ENCODE data around the gene TAS2R4.
"Not testable (repeated sequence)": the region's sequence is repeated elsewhere in the genome, so short reads cannot be mapped to it uniquely, and the experiment has no call there.

TAS2R4 gene

DNA sequence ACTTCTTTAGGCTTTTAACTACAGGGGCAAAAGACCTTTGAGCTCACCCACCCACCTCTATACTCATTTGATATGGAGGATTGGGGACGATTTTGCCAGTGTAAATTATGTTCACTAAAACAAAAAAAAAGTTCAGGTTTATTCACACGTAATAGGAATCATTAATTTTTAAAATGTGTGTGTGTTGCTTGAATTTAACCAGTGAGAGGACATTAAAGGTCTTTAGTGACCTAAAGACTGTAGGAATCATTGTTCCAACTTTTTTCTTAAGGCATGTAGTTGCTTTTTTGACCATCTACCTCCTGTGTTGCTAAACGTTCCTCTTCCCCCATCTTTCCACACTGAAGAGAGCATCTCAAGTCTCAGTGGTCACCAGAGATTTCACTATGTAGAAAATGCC is 37.2 kb upstream of the TAS2R4 start:
- H3K4me3 ChIP-seq (ENCODE audit: low read length) = peak overlapping the region; percentile 84
- TF ChIP-seq, protein P1, sequence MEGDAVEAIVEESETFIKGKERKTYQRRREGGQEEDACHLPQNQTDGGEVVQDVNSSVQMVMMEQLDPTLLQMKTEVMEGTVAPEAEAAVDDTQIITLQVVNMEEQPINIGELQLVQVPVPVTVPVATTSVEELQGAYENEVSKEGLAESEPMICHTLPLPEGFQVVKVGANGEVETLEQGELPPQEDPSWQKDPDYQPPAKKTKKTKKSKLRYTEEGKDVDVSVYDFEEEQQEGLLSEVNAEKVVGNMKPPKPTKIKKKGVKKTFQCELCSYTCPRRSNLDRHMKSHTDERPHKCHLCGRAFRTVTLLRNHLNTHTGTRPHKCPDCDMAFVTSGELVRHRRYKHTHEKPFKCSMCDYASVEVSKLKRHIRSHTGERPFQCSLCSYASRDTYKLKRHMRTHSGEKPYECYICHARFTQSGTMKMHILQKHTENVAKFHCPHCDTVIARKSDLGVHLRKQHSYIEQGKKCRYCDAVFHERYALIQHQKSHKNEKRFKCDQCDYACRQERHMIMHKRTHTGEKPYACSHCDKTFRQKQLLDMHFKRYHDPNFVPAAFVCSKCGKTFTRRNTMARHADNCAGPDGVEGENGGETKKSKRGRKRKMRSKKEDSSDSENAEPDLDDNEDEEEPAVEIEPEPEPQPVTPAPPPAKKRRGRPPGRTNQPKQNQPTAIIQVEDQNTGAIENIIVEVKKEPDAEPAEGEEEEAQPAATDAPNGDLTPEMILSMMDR (conservative IDR thresholded peaks at IDR 0.05; ENCODE audit: low read depth, low read length) = no peak
- DNase-seq (ENCODE audit: low read depth) = no peak

DNA sequence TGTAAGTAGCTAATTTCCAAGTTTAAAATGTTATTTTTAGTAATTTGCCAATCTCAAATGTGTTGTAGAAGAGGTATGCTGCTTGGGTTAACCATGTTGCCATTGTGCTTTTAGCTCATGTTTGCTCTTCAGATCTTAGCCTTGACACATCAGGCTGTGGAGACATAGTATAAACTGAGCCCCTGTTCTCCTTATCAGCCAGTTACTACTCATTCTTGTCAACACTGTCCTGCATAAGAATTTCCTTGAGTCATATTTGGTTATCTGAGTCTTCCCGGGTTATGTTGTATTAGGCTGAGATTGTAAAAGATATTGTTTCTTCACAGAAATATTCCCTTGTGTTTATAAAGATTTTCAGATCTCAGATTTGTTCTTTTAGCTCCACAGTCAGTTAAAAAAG is 34.2 kb upstream of the TAS2R4 start:
- no peak overlapping the region for H3K4me3 ChIP-seq (ENCODE audit: low read length)
- TF ChIP-seq, protein P1 (conservative IDR thresholded peaks at IDR 0.05; ENCODE audit: low read depth, low read length) = no peak
- DNase-seq (ENCODE audit: low read depth) = no peak

DNA sequence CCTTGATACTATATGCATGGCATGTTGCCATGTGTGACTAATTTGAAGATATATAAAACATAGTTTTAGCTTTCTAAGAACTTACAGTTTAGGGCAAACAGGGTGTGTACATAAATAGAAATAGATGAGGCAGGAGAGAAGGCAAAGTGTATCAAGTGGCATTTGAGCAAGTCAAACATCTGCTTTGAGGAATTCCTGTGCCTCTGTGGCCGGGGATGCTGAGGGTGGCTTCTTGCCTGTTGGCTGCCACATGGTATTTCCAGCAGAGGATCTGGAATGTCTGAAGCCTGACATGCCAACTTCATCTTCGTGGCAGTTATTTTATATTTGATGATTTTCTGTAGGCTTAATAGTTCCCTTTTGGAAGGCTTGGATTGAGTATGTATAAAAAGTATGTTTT is 32.3 kb upstream of the TAS2R4 start:
- H3K4me3 ChIP-seq (ENCODE audit: low read length) = no peak overlapping the region
- TF ChIP-seq, protein P1 (conservative IDR thresholded peaks at IDR 0.05; ENCODE audit: low read depth, low read length) = no peak
- DNase-seq (ENCODE audit: low read depth) = no peak

DNA sequence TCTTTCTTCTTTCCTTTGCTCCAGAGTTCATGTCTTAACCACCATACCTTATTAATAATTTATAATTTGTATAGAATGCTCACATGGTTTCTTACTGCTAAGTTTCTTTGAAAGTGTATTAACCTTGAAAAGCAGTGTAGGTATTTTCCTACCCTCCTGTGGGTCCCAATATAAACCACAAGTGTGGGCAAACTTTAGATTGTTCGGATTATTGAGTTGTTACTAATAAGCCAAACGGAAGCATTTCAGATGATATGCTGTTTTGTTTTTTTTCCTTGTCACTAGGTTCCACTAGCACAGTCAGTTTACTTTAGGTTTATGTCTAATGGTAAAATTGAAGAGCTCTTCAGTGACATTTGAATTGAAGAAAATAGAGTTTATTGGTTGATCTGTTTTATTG is 28.1 kb upstream of the TAS2R4 start:
- DNase-seq (ENCODE audit: low read depth) = no peak
- TF ChIP-seq, protein P1 (conservative IDR thresholded peaks at IDR 0.05; ENCODE audit: low read depth, low read length) = no peak
- H3K4me3 ChIP-seq (ENCODE audit: low read length) = no peak overlapping the region

DNA sequence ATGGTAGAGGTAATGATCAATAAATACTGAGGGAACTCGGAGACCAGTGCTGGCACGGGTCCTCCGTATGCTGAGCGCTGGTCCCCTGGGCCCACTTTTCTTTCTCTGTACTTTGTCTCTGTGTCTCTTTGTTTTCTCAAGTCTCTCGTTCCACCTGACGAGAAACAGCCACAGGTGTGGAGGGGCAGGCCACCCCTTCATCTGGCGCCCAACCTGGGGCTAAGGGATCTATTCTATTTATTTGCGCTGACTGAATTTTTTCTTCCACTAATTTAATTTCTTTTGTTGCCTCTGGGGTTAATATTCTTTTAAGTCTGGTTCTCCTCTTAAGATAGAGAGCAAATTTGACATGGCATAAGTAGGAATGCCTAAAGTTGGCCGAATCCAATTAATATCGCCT is 24.6 kb upstream of the TAS2R4 start:
- not testable (repeated sequence) for H3K4me3 ChIP-seq (ENCODE audit: low read length); DNase-seq (ENCODE audit: low read depth)

DNA sequence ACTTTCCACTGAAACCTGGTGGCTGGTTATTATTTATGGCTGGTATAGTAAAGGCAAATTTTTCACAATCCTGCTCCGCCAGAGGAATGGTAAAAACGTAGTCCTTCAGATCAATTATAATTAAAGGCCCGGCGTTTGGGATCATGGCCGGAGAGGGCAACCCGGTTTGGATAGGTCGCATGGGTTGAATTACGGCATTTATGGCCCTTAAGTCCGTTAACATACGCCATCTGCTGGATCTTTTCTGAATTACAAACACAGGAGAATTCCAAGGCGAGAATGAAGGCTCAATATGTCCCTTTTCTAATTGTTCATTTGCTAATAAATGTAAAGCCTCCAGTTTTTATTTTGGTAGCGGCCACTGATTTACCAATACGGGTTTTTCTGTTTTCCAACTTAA is 23.8 kb upstream of the TAS2R4 start:
- TF ChIP-seq, protein P1 (conservative IDR thresholded peaks at IDR 0.05; ENCODE audit: low read depth, low read length) = peak; percentile 19
- no peak for DNase-seq (ENCODE audit: low read depth)
- no peak overlapping the region for H3K4me3 ChIP-seq (ENCODE audit: low read length)

DNA sequence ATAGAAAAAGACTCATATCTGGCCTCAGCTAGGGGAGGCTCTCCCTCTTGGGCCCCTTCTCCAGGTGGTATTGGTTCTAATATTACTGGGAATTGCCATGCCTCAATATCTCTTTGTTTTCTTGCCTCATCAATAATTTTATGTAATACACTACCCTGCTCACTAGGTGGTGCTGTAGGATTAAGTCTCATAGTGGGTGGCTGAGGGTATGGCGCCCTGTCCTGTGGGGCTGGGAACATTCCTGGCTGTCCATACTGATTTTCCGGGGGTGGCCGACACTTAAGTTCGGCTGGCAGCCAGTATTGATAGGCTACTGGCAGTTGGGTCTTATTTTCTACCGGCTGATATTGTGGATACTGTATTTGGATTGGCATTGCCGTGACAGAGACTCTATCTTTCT is 21.5 kb upstream of the TAS2R4 start:
- TF ChIP-seq, protein P1 (conservative IDR thresholded peaks at IDR 0.05; ENCODE audit: low read depth, low read length) = peak; percentile 52

DNA sequence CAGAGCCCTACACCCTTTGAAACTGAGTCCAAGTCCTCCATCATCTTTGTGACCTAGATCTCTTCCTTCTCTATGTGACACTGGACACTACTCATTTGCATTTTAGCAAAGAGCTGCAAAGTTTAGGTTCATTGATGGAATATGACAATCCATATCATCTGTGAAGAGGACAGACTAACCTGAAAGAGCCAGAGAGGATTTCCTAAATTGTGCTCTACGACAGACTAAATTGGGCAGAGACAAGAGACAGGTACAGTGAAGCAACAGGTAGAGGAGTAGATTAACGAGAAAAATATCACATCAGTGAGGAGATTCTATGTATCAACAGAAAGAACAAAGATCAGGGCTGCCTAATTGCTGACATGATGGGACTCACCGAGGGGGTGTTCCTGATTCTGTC is 12.7 kb upstream of the TAS2R4 start, which contains the start of gene TAS2R3:
TSS of gene TAS2R3 (plus strand) at position 301 of the 400 bp plus-strand sequence. CDS start at position 363, 62 bp downstream.
- TF ChIP-seq, protein P1 (conservative IDR thresholded peaks at IDR 0.05; ENCODE audit: low read depth, low read length) = no peak
- no peak within 1 kb of the TSS for H3K4me3 ChIP-seq (ENCODE audit: low read length)
- no peak for DNase-seq (ENCODE audit: low read depth)

More for the DNA sequence above, 21.5 kb upstream of the TAS2R4 start:
- no peak for DNase-seq (ENCODE audit: low read depth)
- no peak overlapping the region for H3K4me3 ChIP-seq (ENCODE audit: low read length)

DNA sequence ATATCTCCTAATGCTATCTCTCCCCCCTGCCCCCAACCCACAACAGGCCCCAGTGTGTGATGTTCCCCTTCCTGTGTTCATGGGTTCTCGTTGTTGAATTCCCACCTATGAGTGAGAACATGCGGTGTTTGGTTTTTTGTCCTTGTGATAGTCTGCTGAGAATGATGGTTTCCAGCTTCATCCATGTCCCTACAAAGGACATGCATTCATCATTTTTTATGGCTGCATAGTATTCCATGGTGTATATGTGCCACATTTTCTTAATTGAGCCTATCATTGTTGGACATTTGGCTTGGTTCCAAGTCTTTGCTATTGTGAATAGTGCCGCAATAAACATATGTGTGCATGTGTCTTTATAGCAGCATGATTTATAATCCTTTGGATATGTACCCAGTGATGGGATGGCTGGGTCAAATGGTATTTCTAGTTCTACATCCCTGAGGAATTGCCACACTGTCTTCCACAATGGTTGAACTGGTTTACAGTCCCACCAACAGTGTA is 6.3 kb upstream of the TAS2R4 start:
- H3K4me3 ChIP-seq (ENCODE audit: low read length); DNase-seq (ENCODE audit: low read depth): not testable (repeated sequence)

Data from retinal pigment epithelial cell (primary cell).